Bronchial epithelial cell (primary cell): ENCODE measurements around the gene FASTK. TPM values are rescaled to one million over a fixed set of nuclear protein-coding genes. Genes with fewer than 3 reads are reported as not detected.

Source experiments
- DNase-seq: peaks from one replicate; pipeline ENCODE4 v3.0.0-alpha.2; 2010; ENCODE audit warnings: low read depth
- FAIRE-seq: peaks from 2 replicates; lab custom pipeline; 2011; peaks lifted over from hg19 to GRCh38; lab: Jason Lieb, UNC
- H3K27me3 ChIP-seq: 2 replicates; pipeline ENCODE4 v1.5.1; 2011; ENCODE audit warnings: low read length; ENCODE audit not compliant: control insufficient read depth, insufficient read depth
- H3K36me3 ChIP-seq: 2 replicates; pipeline ENCODE4 v1.5.1; 2011; ENCODE audit warnings: low read length; ENCODE audit not compliant: control insufficient read depth, insufficient read depth
- H3K4me3 ChIP-seq: 2 replicates; pipeline ENCODE4 v1.5.1; 2011; ENCODE audit warnings: mild to moderate bottlenecking, low read depth, low read length, control low read depth
- total RNA-seq: library from RNA; depleted of rRNA; stranded (reverse); fragments of >200 nt; gene quantifications from 2 replicates; pipeline ENCODE4 v1.2.1, GENCODE V29; 2014
- TF ChIP-seq, protein P1 (sequence below): IDR thresholded peaks from 2 replicates; pipeline ENCODE4 v1.5.1; 2011; ENCODE audit warnings: mild to moderate bottlenecking, moderate library complexity, low read length, control low read depth, inconsistent platforms; ENCODE audit not compliant: insufficient read depth, severe bottlenecking

FASTK gene
- total RNA-seq, 1 donor from 2014 or later, result 51.6 TPM

DNA sequence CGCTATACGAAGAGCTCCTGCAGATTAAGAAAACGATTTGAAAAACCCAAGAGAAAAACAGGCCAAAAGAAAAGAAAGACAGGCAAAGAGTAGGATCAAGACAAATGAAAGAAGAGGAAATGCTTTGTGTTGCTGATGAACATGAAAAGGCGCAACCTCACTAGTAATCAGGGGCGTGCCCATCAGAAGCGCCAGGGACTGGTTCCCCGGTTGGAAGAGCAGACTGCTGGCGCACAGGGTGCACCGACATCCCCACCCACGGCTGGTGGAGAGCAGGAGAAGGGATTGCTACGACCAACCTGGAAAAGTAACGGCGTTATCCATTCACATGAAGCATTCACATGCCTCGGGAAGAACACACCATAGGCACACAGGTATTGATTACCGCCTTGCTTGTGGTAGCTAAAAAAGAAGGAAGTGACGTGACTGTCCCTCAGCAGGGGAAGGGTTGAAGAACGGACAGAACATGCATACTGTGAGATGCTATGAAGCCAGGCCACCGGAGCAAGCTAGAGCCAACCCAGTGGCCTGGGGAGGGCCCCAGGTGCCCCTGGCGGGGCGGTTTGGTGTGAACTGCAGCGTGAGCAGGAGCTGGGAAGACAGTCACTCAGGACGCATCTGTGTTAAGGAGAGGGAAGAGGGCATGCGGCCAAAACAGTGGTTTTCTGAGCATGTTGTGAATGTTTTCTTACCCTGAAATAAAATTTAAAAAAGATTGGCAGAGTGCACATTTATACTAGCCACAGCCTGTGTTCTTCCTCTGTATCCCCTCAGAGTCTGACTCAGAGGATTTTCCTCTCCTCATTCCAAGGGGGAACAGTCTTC, 24.0 kb upstream of the FASTK start:
- TF ChIP-seq, protein P1, sequence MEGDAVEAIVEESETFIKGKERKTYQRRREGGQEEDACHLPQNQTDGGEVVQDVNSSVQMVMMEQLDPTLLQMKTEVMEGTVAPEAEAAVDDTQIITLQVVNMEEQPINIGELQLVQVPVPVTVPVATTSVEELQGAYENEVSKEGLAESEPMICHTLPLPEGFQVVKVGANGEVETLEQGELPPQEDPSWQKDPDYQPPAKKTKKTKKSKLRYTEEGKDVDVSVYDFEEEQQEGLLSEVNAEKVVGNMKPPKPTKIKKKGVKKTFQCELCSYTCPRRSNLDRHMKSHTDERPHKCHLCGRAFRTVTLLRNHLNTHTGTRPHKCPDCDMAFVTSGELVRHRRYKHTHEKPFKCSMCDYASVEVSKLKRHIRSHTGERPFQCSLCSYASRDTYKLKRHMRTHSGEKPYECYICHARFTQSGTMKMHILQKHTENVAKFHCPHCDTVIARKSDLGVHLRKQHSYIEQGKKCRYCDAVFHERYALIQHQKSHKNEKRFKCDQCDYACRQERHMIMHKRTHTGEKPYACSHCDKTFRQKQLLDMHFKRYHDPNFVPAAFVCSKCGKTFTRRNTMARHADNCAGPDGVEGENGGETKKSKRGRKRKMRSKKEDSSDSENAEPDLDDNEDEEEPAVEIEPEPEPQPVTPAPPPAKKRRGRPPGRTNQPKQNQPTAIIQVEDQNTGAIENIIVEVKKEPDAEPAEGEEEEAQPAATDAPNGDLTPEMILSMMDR, result no peak
- DNase-seq, result no peak
- H3K4me3 ChIP-seq, result no peak overlapping the region
- H3K27me3 ChIP-seq, result no peaks in the 10 kb centered on the region
- no peak for FAIRE-seq
- H3K36me3 ChIP-seq, result peaks cover 4% of the 10 kb centered on the region

GRCh38 chr7:151103973-151104372, 23.4 kb upstream of the FASTK start:
- DNase-seq (no peak), FAIRE-seq (no peak)
- no peak overlapping the region for H3K4me3 ChIP-seq
- H3K27me3 ChIP-seq, result no peaks in the 10 kb centered on the region
- peaks cover 4% of the 10 kb centered on the region for H3K36me3 ChIP-seq
- TF ChIP-seq, protein P1, result no peak

- no peaks in the 10 kb centered on the region for H3K27me3 ChIP-seq
- FAIRE-seq (no peak), DNase-seq (no peak)
- TF ChIP-seq, protein P1, result no peak
- H3K4me3 ChIP-seq, result no peak overlapping the region
- peaks cover 4% of the 10 kb centered on the region for H3K36me3 ChIP-seq
Observed at GRCh38 chr7:151102991-151103390, 22.4 kb upstream of the FASTK start.

DNA sequence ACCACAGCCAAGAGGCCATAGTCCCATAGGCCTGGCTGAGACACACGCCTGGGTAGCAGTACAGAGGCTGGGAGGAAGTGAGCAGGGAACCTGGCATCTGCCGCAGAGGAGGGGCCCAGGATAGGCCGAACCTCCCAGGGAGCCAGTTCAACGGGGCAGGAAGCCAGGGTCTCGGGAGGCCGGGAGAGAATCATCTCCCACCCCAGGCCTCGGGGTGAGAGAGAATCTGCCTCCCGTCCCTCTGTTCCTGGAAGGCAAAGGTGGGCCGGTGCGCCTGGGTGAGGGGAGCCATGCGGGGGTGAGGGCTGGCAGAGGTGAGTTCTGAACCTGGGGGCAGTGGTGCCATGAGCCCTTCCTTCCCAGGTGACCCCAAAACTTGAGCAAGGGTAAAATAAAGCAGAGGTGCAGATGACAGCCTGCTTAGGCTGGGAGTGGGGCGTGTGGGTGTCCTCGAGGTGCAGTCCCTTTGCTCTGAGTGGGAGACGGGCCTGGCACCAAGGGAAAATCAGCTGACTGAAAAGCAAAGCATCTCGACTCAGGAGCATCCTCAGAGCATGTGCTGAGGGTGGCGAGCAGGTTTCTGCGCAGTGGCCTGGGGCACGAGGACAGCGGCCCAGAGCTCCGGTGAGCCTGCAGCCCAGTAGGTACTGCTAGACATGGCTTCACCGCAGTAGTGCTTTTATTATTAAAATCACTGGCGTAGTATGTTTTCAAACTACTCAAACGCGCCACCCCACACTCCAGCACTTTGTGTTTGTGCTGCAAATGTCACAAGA, 21.2 kb upstream of the FASTK start:
- no peak for FAIRE-seq

GRCh38 chr7:151100921-151101320, 20.3 kb upstream of the FASTK start:
- FAIRE-seq (no peak), DNase-seq (no peak)
- H3K4me3 ChIP-seq, result no peak overlapping the region
- H3K36me3 ChIP-seq, result peaks cover 4% of the 10 kb centered on the region
- TF ChIP-seq, protein P1, result no peak
- H3K27me3 ChIP-seq, result no peaks in the 10 kb centered on the region

More for the DNA sequence above, 21.2 kb upstream of the FASTK start:
- Histone ChIP-seq H3K36me3 (peaks cover 4% of the 10 kb centered on the region), H3K27me3 (no peaks in the 10 kb centered on the region), H3K4me3 (no peak overlapping the region)
- TF ChIP-seq, protein P1, result no peak
- DNase-seq, result no peak
